ENCODE results near the gene PCDHGB4.

Gene PCDHGB4

DNA sequence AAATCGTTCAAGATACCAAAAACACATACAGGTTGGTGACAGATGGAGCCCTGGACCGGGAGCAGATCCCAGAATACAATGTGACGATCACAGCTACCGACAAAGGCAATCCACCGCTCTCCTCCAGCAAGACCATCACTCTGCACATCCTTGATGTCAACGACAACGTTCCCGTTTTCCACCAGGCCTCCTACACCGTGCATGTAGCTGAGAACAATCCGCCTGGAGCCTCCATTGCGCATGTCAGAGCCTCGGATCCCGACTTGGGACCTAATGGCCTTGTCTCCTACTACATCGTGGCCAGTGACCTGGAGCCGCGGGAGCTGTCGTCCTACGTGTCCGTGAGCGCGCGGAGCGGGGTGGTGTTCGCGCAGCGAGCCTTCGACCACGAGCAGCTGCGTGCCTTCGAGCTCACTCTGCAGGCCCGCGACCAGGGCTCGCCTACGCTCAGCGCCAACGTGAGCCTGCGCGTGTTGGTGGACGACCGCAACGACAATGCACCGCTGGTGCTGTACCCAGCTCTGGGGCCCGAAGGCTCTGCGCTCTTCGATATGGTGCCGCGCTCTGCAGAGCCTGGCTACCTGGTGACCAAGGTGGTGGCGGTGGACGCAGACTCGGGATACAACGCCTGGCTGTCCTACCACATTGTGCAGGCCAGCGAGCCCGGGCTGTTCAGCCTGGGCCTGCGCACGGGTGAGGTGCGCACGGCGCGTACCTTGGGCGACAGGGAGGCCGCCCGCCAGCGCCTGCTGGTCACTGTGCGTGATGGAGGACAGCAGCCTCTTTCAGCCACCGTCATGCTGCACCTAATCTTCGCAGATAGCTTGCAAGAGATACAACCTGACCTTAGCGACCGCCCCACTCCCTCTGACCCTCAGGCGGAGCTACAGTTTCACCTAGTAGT is 15.7 kb upstream of the PCDHGB4 start:
- no peak overlapping the region for H2AFZ ChIP-seq (ENCODE audit: low read depth, low read length)
- no peak overlapping the region for H3K4me2 ChIP-seq (ENCODE audit: insufficient read depth, low read length)
- no peak for TF ChIP-seq EZH2 (IDR thresholded peaks at IDR 0.05; ENCODE audit: borderline replicate concordance, low read depth, low read length, severe bottlenecking)
- TF ChIP-seq, protein P1, sequence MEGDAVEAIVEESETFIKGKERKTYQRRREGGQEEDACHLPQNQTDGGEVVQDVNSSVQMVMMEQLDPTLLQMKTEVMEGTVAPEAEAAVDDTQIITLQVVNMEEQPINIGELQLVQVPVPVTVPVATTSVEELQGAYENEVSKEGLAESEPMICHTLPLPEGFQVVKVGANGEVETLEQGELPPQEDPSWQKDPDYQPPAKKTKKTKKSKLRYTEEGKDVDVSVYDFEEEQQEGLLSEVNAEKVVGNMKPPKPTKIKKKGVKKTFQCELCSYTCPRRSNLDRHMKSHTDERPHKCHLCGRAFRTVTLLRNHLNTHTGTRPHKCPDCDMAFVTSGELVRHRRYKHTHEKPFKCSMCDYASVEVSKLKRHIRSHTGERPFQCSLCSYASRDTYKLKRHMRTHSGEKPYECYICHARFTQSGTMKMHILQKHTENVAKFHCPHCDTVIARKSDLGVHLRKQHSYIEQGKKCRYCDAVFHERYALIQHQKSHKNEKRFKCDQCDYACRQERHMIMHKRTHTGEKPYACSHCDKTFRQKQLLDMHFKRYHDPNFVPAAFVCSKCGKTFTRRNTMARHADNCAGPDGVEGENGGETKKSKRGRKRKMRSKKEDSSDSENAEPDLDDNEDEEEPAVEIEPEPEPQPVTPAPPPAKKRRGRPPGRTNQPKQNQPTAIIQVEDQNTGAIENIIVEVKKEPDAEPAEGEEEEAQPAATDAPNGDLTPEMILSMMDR (IDR thresholded peaks at IDR 0.05; ENCODE audit: borderline replicate concordance, extremely low read depth, low read length, poor library complexity, severe bottlenecking): no peak
- peaks cover 4% of the 10 kb centered on the region for H3K27me3 ChIP-seq (ENCODE audit: insufficient read depth, low read length, poor library complexity)
- H3K36me3 ChIP-seq (ENCODE audit: insufficient read depth, low read length): no peaks in the 10 kb centered on the region
- no peaks in the 10 kb centered on the region for H4K20me1 ChIP-seq (ENCODE audit: insufficient read depth, low read length)
- DNase-seq (no peak), ATAC-seq (ENCODE audit: insufficient read depth, low read depth) (no peak)
- H3K27ac ChIP-seq (ENCODE audit: low read length): no peak overlapping the region
- H3K79me2 ChIP-seq (ENCODE audit: insufficient read depth, low read length): no peaks in the 10 kb centered on the region
- no peak overlapping the region for H3K4me3 ChIP-seq (ENCODE audit: low read depth in 1 of 2, low read length in 2 of 2)
- H3K9ac ChIP-seq (ENCODE audit: low read depth, low read length): no peak overlapping the region
- H3K9me3 ChIP-seq (ENCODE audit: insufficient read depth, low read length, severe bottlenecking): no peaks in the 10 kb centered on the region
- no peaks in the 10 kb centered on the region for H3K4me1 ChIP-seq (ENCODE audit: insufficient read depth, low read length)

DNA sequence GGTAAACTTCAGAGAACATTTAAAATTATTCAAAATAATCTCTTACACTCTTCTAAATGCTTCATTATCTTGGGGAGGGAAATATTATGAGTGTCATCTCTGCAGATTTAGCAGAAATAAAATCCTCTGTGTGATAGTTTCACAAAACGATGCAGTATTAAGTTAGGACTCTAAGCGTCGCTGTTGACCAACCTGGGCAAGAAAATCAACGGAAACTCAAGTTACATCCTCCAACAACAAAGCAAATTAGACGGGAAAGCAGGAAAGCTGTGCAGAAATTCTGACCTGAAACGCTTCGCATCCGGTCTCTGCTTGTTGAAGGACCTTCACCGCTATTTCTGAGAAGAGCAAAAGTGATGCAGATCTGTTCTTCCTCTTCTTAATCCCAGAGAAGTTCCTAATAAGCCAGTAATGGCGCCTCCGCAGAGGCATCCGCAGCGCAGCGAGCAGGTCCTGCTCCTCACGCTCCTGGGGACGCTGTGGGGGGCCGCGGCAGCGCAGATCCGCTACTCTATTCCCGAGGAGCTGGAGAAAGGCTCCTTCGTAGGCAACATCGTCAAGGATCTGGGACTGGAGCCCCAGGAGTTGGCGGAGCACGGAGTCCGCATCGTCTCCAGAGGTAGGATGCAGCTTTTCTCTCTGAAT is 13.7 kb upstream of the PCDHGB4 start, which contains the start of gene PCDHGA6:
Gene PCDHGA6, plus strand, starts transcription at position 219 of the 645 bp plus-strand sequence. Its CDS starts 193 bp downstream, at position 412.
- ATAC-seq (ENCODE audit: insufficient read depth, low read depth) (no peak), DNase-seq (no peak)
- no peak within 1 kb of the TSS for H3K4me3 ChIP-seq (ENCODE audit: low read depth in 1 of 2, low read length in 2 of 2)
- H3K9me3 ChIP-seq (ENCODE audit: insufficient read depth, low read length, severe bottlenecking): no peaks in the 10 kb centered on the region
- H3K36me3 ChIP-seq (ENCODE audit: insufficient read depth, low read length): no peaks in the 10 kb centered on the region
- peaks cover 4% of the 10 kb centered on the region for H3K27me3 ChIP-seq (ENCODE audit: insufficient read depth, low read length, poor library complexity)
- no peak for TF ChIP-seq EZH2 (IDR thresholded peaks at IDR 0.05; ENCODE audit: borderline replicate concordance, low read depth, low read length, severe bottlenecking)
- TF ChIP-seq, protein P1 (IDR thresholded peaks at IDR 0.05; ENCODE audit: borderline replicate concordance, extremely low read depth, low read length, poor library complexity, severe bottlenecking): no peak
- no peak within 1 kb of the TSS for H3K4me2 ChIP-seq (ENCODE audit: insufficient read depth, low read length)
- no peaks in the 10 kb centered on the region for H4K20me1 ChIP-seq (ENCODE audit: insufficient read depth, low read length)
- no peak within 1 kb of the TSS for H3K27ac ChIP-seq (ENCODE audit: low read length)
- no peak within 1 kb of the TSS for H3K9ac ChIP-seq (ENCODE audit: low read depth, low read length)
- no peaks in the 10 kb centered on the region for H3K4me1 ChIP-seq (ENCODE audit: insufficient read depth, low read length)
- H2AFZ ChIP-seq (ENCODE audit: low read depth, low read length): no peak within 1 kb of the TSS
- H3K79me2 ChIP-seq (ENCODE audit: insufficient read depth, low read length): no peaks in the 10 kb centered on the region

DNA sequence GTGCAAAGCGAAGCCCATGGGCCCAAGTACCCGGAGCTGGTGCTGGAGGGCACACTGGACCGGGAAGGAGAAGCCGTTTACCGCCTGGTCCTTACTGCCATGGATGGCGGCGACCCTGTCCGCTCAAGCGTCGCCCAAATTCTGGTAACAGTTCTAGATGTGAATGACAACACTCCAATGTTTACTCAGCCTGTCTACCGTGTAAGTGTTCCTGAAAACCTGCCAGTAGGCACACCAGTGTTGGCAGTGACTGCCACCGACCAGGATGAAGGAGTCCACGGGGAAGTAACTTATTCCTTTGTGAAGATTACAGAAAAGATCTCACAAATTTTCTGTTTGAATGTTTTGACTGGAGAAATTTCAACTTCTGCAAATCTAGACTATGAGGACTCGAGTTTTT is 12.9 kb upstream of the PCDHGB4 start:
- no peak overlapping the region for H3K4me3 ChIP-seq (ENCODE audit: low read depth in 1 of 2, low read length in 2 of 2)
- no peak overlapping the region for H2AFZ ChIP-seq (ENCODE audit: low read depth, low read length)
- no peak overlapping the region for H3K27ac ChIP-seq (ENCODE audit: low read length)
- no peak overlapping the region for H3K4me2 ChIP-seq (ENCODE audit: insufficient read depth, low read length)
- H4K20me1 ChIP-seq (ENCODE audit: insufficient read depth, low read length): no peaks in the 10 kb centered on the region
- peaks cover 4% of the 10 kb centered on the region for H3K27me3 ChIP-seq (ENCODE audit: insufficient read depth, low read length, poor library complexity)
- H3K9me3 ChIP-seq (ENCODE audit: insufficient read depth, low read length, severe bottlenecking): no peaks in the 10 kb centered on the region
- no peaks in the 10 kb centered on the region for H3K79me2 ChIP-seq (ENCODE audit: insufficient read depth, low read length)
- H3K4me1 ChIP-seq (ENCODE audit: insufficient read depth, low read length): no peaks in the 10 kb centered on the region
- H3K9ac ChIP-seq (ENCODE audit: low read depth, low read length): no peak overlapping the region
- no peak for TF ChIP-seq EZH2 (IDR thresholded peaks at IDR 0.05; ENCODE audit: borderline replicate concordance, low read depth, low read length, severe bottlenecking)
- TF ChIP-seq, protein P1 (IDR thresholded peaks at IDR 0.05; ENCODE audit: borderline replicate concordance, extremely low read depth, low read length, poor library complexity, severe bottlenecking): no peak
- no peak for DNase-seq
- ATAC-seq (ENCODE audit: insufficient read depth, low read depth): no peak
- no peaks in the 10 kb centered on the region for H3K36me3 ChIP-seq (ENCODE audit: insufficient read depth, low read length)

Measured in DND-41 (cell line).